ENCODE data around the gene DNMT1.

- TF ChIP-seq EP300 (IDR thresholded peaks at IDR 0.05) (no peak), POLR2A (IDR thresholded peaks at IDR 0.05) (no peak), CTCF (IDR thresholded peaks at IDR 0.05) (no peak), POLR2AphosphoS5 (IDR thresholded peaks at IDR 0.05) (no peak)
Observed at GRCh38 chr19:10226021-10226375, 31.2 kb upstream of the DNMT1 start.

Measured in suprapubic skin (tissue), 4 donors.